SK-MEL-5 (cell line): ENCODE measurements around the gene DMTF1. TPM values are rescaled to one million over a fixed set of nuclear protein-coding genes. Genes with fewer than 3 reads are reported as not detected.

Experiments used
- DNase-seq: peaks from one replicate; pipeline ENCODE4 v3.0.0-alpha.2; 2016; ENCODE audit warnings: low read depth, low spot score
- in situ Hi-C: cut with HindIII; loops from 2 replicates; pipeline ENCODE4 v1.10.0; 2016; ENCODE audit warnings: low sequenced_read_pairs, high pct_unique_total_duplicates, low pct_unique_long_range_greater_than_20kb
- total RNA-seq: library from RNA; depleted of rRNA; stranded (reverse); fragments of >200 nt; shearing (Covaris generic); gene quantifications from 2 replicates; pipeline ENCODE4 v1.2.3, GENCODE V29; 2014

DMTF1 gene
- total RNA-seq, 1 experiment from 2014 or later, result 72.6 TPM

GRCh38 chr7:87139514-87139913 lies 12.7 kb upstream of the DMTF1 start:
- in situ Hi-C loops, result no loop called here

GRCh38 chr7:87140271-87140748 lies 11.9 kb upstream of the DMTF1 start:
- in situ Hi-C loops, result no loop called here
- DNase-seq, result no peak

More at GRCh38 chr7:87139514-87139913, 12.7 kb upstream of the DMTF1 start:
- no peak for DNase-seq

- in situ Hi-C loops, result no loop called here
These were observed 8.0 kb upstream of the DMTF1 start for GRCh38 chr7:87144173-87144657.

GRCh38 chr7:87146740-87147386 lies 5.4 kb upstream of the DMTF1 start:
- in situ Hi-C loops, result no loop called here
- no peak for DNase-seq

More at GRCh38 chr7:87144173-87144657, 8.0 kb upstream of the DMTF1 start:
- DNase-seq, result no peak

GRCh38 chr7:87147500-87147899 lies 4.8 kb upstream of the DMTF1 start:
- in situ Hi-C loops, result no loop called here
- peak; percentile 24 for DNase-seq

GRCh38 chr7:87148332-87148955 lies 3.8 kb upstream of the DMTF1 start:
- peak; percentile 59 for DNase-seq

GRCh38 chr7:87151002-87151728 lies 1.1 kb upstream of the DMTF1 start:
- in situ Hi-C loops, result no loop called here
- no peak for DNase-seq

More at GRCh38 chr7:87148332-87148955, 3.8 kb upstream of the DMTF1 start:
- in situ Hi-C loops, result no loop called here

- DNase-seq, result no peak
- in situ Hi-C loops, result no loop called here
These were observed 533 bp upstream of the DMTF1 start for GRCh38 chr7:87151729-87152111.

- DNase-seq, result peak; percentile 29
- in situ Hi-C loops, result no loop called here
These were observed 816 bp downstream of the DMTF1 start for GRCh38 chr7:87152897-87153641.

- in situ Hi-C loops, result no loop called here
- DNase-seq, result no peak
These were observed 1.9 kb downstream of the DMTF1 start for GRCh38 chr7:87154166-87154565.

- in situ Hi-C loops, result no loop called here
- no peak for DNase-seq
These were observed 2.3 kb downstream of the DMTF1 start for GRCh38 chr7:87154569-87154968.

GRCh38 chr7:87155788-87156187 lies 3.5 kb downstream of the DMTF1 start:
- no peak for DNase-seq
- in situ Hi-C loops, result no loop called here

- no peak for DNase-seq
- in situ Hi-C loops, result no loop called here
These were observed 4.5 kb downstream of the DMTF1 start for GRCh38 chr7:87156709-87157108.

- no peak for DNase-seq
- in situ Hi-C loops, result no loop called here
These were observed 7.3 kb downstream of the DMTF1 start for GRCh38 chr7:87159538-87159937.

- no peak for DNase-seq
- in situ Hi-C loops, result no loop called here
These were observed 12.2 kb downstream of the DMTF1 start for GRCh38 chr7:87164433-87164832.

GRCh38 chr7:87170828-87171227 lies 18.6 kb downstream of the DMTF1 start:
- no peak for DNase-seq
- in situ Hi-C loops, result no loop called here

- no peak for DNase-seq
- in situ Hi-C loops, result no loop called here
These were observed 19.2 kb downstream of the DMTF1 start for GRCh38 chr7:87171282-87171934.
